GM12874 (cell line): Measurements from ENCODE around the gene CIPC.

Source experiments
- TF ChIP-seq, protein P1 (sequence below): IDR thresholded peaks from 2 replicates; pipeline ENCODE4 v1.5.1; 2011; ENCODE audit warnings: low read depth, mild to moderate bottlenecking, control low read depth, low read length, moderate library complexity; ENCODE audit not compliant: insufficient read depth

Gene CIPC, protein sequence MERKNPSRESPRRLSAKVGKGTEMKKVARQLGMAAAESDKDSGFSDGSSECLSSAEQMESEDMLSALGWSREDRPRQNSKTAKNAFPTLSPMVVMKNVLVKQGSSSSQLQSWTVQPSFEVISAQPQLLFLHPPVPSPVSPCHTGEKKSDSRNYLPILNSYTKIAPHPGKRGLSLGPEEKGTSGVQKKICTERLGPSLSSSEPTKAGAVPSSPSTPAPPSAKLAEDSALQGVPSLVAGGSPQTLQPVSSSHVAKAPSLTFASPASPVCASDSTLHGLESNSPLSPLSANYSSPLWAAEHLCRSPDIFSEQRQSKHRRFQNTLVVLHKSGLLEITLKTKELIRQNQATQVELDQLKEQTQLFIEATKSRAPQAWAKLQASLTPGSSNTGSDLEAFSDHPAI

DNA sequence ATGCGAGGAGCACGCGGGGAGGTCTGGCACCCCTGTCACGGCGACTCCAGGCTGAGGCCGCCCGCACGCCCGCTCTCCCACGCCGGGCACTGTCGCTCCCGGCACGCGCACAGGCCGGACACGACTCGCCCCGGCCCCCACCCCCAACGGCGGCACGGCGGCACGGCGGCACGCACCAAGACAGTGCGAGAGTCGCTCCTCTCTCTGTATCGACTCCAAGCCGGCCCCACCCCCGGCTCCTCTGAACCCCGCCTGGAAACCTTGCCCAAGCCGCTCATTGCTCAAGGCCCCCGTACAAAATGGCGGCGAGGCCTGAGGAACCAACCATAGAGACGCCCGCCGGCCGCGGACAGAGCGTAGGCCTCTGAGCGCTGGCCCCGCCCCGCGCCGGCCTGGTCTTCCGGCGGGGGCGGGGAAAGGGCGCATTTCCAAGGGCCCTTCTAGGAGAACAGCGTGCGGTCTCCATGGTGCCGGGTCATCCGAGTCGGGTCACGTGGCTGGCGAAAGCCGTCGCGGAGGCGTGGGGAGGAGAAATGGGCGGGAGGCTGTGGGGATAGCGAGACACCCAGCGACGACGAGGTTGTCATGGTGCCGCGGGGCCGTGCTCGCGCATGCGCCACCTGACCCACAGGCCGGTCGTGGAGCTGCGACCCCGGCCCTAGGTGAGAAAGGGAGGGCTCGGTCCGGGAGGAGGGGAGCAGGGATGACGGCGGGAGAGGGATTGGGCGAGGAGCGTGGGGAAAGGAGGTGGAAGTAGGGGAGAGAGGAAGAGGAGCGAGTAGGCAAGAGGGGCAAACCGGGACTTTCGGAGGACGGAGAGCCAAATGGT, at the start of gene CIPC:
CIPC (plus strand) TSS at position 559 of the 829 bp plus-strand sequence. CDS start 7,451 bp downstream, outside the sequence.
- TF ChIP-seq, protein P1, sequence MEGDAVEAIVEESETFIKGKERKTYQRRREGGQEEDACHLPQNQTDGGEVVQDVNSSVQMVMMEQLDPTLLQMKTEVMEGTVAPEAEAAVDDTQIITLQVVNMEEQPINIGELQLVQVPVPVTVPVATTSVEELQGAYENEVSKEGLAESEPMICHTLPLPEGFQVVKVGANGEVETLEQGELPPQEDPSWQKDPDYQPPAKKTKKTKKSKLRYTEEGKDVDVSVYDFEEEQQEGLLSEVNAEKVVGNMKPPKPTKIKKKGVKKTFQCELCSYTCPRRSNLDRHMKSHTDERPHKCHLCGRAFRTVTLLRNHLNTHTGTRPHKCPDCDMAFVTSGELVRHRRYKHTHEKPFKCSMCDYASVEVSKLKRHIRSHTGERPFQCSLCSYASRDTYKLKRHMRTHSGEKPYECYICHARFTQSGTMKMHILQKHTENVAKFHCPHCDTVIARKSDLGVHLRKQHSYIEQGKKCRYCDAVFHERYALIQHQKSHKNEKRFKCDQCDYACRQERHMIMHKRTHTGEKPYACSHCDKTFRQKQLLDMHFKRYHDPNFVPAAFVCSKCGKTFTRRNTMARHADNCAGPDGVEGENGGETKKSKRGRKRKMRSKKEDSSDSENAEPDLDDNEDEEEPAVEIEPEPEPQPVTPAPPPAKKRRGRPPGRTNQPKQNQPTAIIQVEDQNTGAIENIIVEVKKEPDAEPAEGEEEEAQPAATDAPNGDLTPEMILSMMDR, result no peak

DNA sequence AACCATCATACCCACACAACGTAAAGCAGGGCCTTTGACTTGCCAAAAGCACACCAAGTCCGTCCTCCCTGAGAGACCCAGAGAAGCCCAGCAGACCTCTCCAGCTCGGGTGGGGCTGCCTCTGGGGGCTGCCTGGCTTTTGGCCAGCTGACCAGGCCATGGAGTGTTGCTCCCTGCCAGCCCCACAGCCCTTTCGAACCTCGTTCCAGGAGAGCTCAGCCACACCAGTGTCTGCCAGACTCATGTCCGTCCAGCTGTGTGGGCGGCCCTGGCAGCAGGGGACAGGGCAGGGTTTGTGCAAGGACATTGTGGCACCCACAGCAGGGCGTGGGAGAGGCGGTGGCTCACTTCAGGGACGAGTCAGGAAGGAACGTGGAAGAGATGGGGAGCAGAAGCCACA, 46.9 kb upstream of the CIPC start:
- TF ChIP-seq, protein P1, result no peak

DNA sequence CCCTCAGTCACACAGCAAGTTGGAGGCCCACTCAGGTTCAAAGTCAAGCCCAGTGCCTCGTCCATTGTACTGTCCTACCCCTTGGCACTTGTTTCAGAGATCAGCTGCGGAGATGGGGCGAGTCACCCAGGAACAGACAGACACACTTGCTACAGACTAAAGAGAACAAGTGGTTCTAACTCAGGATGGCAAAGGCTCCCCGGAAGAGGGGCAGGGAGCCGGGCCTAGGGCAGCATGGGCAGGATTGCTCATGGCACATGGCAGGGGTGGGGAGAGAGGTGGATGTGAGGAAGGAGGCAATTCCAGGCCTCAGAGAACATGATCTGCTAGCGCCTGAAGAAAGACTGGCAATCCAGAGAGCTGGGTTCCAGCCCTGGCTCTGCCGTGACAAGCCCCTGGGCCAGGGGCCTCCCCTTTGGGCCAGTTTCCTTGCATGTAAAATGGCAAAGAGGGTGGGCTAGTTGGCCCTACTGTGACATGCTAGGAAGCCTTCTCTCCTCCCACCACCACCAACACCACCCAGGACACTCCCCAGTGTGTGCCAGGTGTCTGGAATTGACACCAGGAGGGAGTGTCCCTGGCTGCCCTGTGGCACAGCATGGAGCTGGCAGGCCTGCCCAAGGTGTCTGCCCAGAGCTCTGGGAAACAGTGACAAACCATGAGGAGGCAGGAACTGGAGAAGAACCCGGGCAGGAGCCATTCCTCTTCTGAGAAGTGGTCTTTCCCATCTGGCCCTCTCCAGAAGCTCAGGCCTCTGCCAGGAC, 45.6 kb upstream of the CIPC start:
- TF ChIP-seq, protein P1, result no peak

DNA sequence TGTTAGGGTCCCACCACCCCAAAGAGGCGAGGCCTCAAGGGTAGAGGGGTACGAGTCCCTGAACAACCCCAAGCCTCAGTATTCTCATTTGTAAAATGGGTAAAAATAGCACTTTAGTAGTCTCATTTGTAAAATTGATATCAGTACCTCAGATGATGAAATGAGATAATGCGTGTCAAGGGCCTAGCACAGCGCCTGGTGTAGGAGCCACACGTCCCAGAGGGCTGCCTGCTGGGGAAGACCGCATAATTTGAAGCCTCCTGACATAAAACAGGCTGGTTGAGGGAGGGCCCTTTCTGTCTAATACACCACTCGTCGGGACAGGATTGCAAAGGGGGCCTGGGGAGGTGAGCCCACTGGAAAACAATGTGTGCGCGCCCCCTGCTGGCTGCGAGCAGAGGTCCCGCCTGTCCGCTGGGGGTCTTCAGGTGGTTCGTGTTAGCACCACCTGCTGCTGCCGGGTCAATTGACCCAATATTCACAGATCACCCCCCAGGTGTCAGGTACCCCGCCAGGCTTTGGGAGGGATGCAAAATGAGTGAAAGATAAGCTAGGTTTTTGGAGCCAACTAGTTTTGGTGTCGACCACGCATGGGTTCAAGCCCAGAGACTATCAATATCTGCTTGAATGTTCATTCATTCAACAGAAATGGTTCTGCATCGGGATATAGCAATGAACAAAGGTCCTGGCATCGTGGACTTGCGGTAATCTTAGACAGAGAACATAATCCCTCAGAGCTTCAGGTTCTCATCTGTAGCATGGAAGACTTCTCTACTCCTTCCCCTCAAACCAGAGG, 44.8 kb upstream of the CIPC start:
- TF ChIP-seq, protein P1, result peak; percentile 90

DNA sequence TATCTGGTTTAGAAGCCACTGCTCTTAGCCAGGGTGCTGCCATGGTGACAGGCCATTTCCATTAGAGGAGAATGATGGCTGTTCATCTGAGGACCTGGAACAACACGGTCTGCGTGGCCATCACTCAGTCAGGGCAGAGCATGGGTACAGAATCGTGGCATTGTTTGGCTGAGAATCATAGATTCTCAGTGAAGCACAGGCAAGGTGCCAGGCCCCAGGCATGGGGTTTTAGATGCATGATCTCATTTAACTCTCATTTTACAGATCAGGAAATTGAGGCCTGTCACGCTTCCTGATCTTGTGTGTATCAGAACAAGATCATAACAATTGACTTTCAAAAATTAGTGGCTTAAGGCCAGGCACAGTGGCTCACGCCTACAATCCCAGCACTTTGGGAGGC, 42.8 kb upstream of the CIPC start:
- TF ChIP-seq, protein P1, result no peak

DNA sequence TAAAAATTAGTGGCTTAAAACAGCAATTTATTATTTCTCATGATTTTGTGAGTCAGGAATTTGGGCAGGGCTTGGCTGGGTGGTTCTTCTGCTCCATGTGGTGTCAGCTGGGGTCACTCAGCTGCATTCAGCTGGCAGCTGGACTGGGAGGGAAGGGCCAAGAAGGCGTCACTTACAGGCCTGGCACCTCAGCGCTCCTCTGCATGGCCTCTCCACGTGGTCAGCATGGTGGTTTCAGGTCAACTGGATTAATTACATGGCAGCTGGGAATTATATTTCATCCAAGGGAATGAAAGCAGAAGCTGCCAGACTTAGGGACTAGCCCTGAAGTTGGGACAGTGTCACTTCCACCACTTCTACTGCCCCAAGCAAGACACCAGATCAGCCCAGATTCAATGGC, 42.1 kb upstream of the CIPC start:
- TF ChIP-seq, protein P1, result no peak
